ENCODE measurements around the gene RBMX.

RBMX gene

DNA sequence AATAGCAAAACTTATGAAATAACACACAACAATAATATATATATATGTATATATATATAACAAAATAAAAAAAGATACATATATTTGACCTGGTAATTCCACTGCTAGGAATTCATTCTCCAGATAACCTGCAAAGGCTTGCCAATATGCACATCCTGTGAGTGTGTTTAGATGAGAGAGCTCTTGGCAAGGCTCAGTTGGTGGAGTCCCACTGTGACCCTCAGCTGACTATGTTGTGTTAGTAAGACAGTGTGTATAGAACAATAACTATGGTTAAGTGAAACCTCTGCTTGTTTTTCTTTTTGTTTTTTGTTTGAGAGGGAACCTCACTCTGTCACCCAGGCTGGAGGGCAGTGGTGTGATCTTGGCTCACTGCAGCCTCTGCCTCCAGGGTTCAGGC lies 39.5 kb upstream of the RBMX start (continued):
- TF ChIP-seq, protein P1, sequence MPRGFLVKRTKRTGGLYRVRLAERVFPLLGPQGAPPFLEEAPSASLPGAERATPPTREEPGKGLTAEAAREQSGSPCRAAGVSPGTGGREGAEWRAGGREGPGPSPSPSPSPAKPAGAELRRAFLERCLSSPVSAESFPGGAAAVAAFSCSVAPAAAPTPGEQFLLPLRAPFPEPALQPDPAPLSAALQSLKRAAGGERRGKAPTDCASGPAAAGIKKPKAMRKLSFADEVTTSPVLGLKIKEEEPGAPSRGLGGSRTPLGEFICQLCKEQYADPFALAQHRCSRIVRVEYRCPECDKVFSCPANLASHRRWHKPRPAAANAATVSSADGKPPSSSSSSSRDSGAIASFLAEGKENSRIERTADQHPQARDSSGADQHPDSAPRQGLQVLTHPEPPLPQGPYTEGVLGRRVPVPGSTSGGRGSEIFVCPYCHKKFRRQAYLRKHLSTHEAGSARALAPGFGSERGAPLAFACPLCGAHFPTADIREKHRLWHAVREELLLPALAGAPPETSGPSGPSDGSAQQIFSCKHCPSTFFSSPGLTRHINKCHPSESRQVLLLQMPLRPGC (tag by site-specific recombination; IDR thresholded peaks at IDR 0.05) = no peak
- TF ChIP-seq SCRT2 (tag by site-specific recombination; IDR thresholded peaks at IDR 0.05) (no peak), ZNF112 (tag by site-specific recombination; IDR thresholded peaks at IDR 0.05) (no peak)
- TF ChIP-seq, protein P2, sequence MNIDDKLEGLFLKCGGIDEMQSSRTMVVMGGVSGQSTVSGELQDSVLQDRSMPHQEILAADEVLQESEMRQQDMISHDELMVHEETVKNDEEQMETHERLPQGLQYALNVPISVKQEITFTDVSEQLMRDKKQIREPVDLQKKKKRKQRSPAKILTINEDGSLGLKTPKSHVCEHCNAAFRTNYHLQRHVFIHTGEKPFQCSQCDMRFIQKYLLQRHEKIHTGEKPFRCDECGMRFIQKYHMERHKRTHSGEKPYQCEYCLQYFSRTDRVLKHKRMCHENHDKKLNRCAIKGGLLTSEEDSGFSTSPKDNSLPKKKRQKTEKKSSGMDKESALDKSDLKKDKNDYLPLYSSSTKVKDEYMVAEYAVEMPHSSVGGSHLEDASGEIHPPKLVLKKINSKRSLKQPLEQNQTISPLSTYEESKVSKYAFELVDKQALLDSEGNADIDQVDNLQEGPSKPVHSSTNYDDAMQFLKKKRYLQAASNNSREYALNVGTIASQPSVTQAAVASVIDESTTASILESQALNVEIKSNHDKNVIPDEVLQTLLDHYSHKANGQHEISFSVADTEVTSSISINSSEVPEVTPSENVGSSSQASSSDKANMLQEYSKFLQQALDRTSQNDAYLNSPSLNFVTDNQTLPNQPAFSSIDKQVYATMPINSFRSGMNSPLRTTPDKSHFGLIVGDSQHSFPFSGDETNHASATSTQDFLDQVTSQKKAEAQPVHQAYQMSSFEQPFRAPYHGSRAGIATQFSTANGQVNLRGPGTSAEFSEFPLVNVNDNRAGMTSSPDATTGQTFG (tag by site-specific recombination; IDR thresholded peaks at IDR 0.05; ENCODE audit: borderline replicate concordance) = no peak
- TF ChIP-seq, protein P3, sequence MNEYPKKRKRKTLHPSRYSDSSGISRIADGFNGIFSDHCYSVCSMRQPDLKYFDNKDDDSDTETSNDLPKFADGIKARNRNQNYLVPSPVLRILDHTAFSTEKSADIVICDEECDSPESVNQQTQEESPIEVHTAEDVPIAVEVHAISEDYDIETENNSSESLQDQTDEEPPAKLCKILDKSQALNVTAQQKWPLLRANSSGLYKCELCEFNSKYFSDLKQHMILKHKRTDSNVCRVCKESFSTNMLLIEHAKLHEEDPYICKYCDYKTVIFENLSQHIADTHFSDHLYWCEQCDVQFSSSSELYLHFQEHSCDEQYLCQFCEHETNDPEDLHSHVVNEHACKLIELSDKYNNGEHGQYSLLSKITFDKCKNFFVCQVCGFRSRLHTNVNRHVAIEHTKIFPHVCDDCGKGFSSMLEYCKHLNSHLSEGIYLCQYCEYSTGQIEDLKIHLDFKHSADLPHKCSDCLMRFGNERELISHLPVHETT (tag by site-specific recombination; IDR thresholded peaks at IDR 0.05) = no peak

- H3K4me1 ChIP-seq (ENCODE audit: control insufficient read depth, insufficient read depth, low read length) = no peaks in the 10 kb centered on the region
- H3K9me3 ChIP-seq (ENCODE audit: control insufficient read depth, insufficient read depth, low read depth, low read length) = no peaks in the 10 kb centered on the region
- ChIA-PET POLR2A (no interaction called here), CTCF (interaction anchor here (1.4 kb wide), 1 partner anchor 9 kb away, joined by 3 read pairs; no protein-coding TSS in a partner anchor)
- no peak overlapping the region for H3K27ac ChIP-seq (ENCODE audit: extremely low read depth, low read depth, low read length)
- TF ChIP-seq, protein P4, sequence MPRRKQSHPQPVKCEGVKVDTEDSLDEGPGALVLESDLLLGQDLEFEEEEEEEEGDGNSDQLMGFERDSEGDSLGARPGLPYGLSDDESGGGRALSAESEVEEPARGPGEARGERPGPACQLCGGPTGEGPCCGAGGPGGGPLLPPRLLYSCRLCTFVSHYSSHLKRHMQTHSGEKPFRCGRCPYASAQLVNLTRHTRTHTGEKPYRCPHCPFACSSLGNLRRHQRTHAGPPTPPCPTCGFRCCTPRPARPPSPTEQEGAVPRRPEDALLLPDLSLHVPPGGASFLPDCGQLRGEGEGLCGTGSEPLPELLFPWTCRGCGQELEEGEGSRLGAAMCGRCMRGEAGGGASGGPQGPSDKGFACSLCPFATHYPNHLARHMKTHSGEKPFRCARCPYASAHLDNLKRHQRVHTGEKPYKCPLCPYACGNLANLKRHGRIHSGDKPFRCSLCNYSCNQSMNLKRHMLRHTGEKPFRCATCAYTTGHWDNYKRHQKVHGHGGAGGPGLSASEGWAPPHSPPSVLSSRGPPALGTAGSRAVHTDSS (tag by site-specific recombination; IDR thresholded peaks at IDR 0.05) = peak; percentile 100
- TF ChIP-seq, protein P5, sequence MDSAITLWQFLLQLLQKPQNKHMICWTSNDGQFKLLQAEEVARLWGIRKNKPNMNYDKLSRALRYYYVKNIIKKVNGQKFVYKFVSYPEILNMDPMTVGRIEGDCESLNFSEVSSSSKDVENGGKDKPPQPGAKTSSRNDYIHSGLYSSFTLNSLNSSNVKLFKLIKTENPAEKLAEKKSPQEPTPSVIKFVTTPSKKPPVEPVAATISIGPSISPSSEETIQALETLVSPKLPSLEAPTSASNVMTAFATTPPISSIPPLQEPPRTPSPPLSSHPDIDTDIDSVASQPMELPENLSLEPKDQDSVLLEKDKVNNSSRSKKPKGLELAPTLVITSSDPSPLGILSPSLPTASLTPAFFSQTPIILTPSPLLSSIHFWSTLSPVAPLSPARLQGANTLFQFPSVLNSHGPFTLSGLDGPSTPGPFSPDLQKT (IDR thresholded peaks at IDR 0.05; ENCODE audit: borderline replicate concordance, low read depth, low read length) = no peak
- TF ChIP-seq SCRT2 (tag by site-specific recombination; IDR thresholded peaks at IDR 0.05) = no peak
- TF ChIP-seq ZNF600 (tag by site-specific recombination; IDR thresholded peaks at IDR 0.05) = no peak
- no peak for TF ChIP-seq HOXD13 (CRISPR knock-in tag; IDR thresholded peaks at IDR 0.05; ENCODE audit: borderline replicate concordance)
- TF ChIP-seq EGR2 (tag by site-specific recombination; IDR thresholded peaks at IDR 0.05; ENCODE audit: low read depth) = peak; percentile 34; the same call in 1 of the 2 replicates
- TF ChIP-seq, protein P6, sequence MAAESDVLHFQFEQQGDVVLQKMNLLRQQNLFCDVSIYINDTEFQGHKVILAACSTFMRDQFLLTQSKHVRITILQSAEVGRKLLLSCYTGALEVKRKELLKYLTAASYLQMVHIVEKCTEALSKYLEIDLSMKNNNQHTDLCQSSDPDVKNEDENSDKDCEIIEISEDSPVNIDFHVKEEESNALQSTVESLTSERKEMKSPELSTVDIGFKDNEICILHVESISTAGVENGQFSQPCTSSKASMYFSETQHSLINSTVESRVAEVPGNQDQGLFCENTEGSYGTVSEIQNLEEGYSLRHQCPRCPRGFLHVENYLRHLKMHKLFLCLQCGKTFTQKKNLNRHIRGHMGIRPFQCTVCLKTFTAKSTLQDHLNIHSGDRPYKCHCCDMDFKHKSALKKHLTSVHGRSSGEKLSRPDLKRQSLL (tag by site-specific recombination; IDR thresholded peaks at IDR 0.05) = no peak
- peak; percentile 43; the same call in 1 of the 2 replicates for TF ChIP-seq ZNF366 (tag by site-specific recombination; conservative IDR thresholded peaks at IDR 0.05)
- no peak for TF ChIP-seq ZNF585B (tag by site-specific recombination; IDR thresholded peaks at IDR 0.05)
- TF ChIP-seq, protein P7, sequence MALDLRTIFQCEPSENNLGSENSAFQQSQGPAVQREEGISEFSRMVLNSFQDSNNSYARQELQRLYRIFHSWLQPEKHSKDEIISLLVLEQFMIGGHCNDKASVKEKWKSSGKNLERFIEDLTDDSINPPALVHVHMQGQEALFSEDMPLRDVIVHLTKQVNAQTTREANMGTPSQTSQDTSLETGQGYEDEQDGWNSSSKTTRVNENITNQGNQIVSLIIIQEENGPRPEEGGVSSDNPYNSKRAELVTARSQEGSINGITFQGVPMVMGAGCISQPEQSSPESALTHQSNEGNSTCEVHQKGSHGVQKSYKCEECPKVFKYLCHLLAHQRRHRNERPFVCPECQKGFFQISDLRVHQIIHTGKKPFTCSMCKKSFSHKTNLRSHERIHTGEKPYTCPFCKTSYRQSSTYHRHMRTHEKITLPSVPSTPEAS (tag by site-specific recombination; IDR thresholded peaks at IDR 0.05) = no peak
- H3K36me3 ChIP-seq (ENCODE audit: control insufficient read depth in 2 of 2, insufficient read depth in 1 of 2, low read length in 2 of 2) = no peaks in the 10 kb centered on the region; a peak in 1 of 3 replicates
- no peak overlapping the region for H3K4me3 ChIP-seq (ENCODE audit: low read depth, low read length)
These were observed 36.3 kb upstream of the RBMX start for GRCh38 chrX:136916827-136917226.
